Measurements from ENCODE around the gene SUV39H2.
"Not testable (repeated sequence)": the region's sequence is repeated elsewhere in the genome, so short reads cannot be mapped to it uniquely, and the experiment has no call there.

SUV39H2 gene

GRCh38 chr10:14878266-14879123 is at the start of gene SUV39H2:
Gene SUV39H2, plus strand, starts transcription at chr10:14878866. Its CDS starts 23 bp downstream, at chr10:14878889.
- DNase-seq, result peak; percentile 79

GRCh38 chr10:14833106-14833505 is 45.6 kb upstream of the SUV39H2 start:
- no peak for DNase-seq

GRCh38 chr10:14836208-14836607 is 42.5 kb upstream of the SUV39H2 start:
- DNase-seq, result no peak

GRCh38 chr10:14837003-14837756 is 41.5 kb upstream of the SUV39H2 start:
- DNase-seq, result no peak

GRCh38 chr10:14837757-14838581 is 40.7 kb upstream of the SUV39H2 start, which contains the start of the genes CDNF, HSPA14 and MSANTD7:
Gene CDNF, minus strand, starts transcription at chr10:14838037. Its CDS starts 91 bp downstream, at chr10:14837946.
Gene HSPA14, plus strand, starts transcription at chr10:14838306. Its CDS starts 97 bp downstream, at chr10:14838403.
Gene MSANTD7, plus strand, starts transcription at chr10:14838306. Its CDS starts 3,979 bp downstream, at chr10:14842285.
- peak; percentile 95 for DNase-seq

GRCh38 chr10:14838582-14839304 is 39.9 kb upstream of the SUV39H2 start:
- no peak for DNase-seq

GRCh38 chr10:14839305-14839695 is 39.4 kb upstream of the SUV39H2 start:
- no peak for DNase-seq

- no peak for DNase-seq
Observed at GRCh38 chr10:14840178-14840577, 38.5 kb upstream of the SUV39H2 start.

GRCh38 chr10:14843327-14843988 is 35.2 kb upstream of the SUV39H2 start:
- DNase-seq, result no peak

GRCh38 chr10:14844948-14845347 is 33.7 kb upstream of the SUV39H2 start:
- DNase-seq, result no peak

- no peak for DNase-seq
Observed at GRCh38 chr10:14852236-14852635, 26.4 kb upstream of the SUV39H2 start.

GRCh38 chr10:14855453-14855852 is 23.2 kb upstream of the SUV39H2 start:
- DNase-seq, result no peak

GRCh38 chr10:14858338-14858960 is 20.2 kb upstream of the SUV39H2 start:
- no peak for DNase-seq

GRCh38 chr10:14859043-14859442 is 19.6 kb upstream of the SUV39H2 start:
- no peak for DNase-seq

- no peak for DNase-seq
Observed at GRCh38 chr10:14859775-14860174, 18.9 kb upstream of the SUV39H2 start.

GRCh38 chr10:14860791-14861190 is 17.9 kb upstream of the SUV39H2 start:
- no peak for DNase-seq

GRCh38 chr10:14864466-14864865 is 14.2 kb upstream of the SUV39H2 start:
- not testable (repeated sequence) for DNase-seq

GRCh38 chr10:14864871-14865270 is 13.8 kb upstream of the SUV39H2 start:
- not testable (repeated sequence) for DNase-seq

- no peak for DNase-seq
Observed at GRCh38 chr10:14873090-14873760, 5.4 kb upstream of the SUV39H2 start.

- DNase-seq, result no peak
Observed at GRCh38 chr10:14875941-14876340, 2.7 kb upstream of the SUV39H2 start.

Data from NCI-H1105 treated with DMSO at 0.1 percent for 48 hours (cell line).